Measurements from ENCODE around the gene LMF2.

The LMF2 gene

GRCh38 chr22:50481045-50481439 lies 26.5 kb downstream of the LMF2 start:
- DNase-seq: no peak

GRCh38 chr22:50479721-50480120 lies 27.8 kb downstream of the LMF2 start:
- no peak for DNase-seq

GRCh38 chr22:50477923-50478322 lies 29.6 kb downstream of the LMF2 start:
- no peak for DNase-seq

- no peak for DNase-seq
Measured at GRCh38 chr22:50476868-50477267, 30.6 kb downstream of the LMF2 start.

GRCh38 chr22:50475652-50476002 lies 31.9 kb downstream of the LMF2 start:
- DNase-seq: no peak

- DNase-seq: peak; percentile 88
Measured at GRCh38 chr22:50474710-50475651, 32.5 kb downstream of the LMF2 start, which contains the start of gene SBF1. Gene SBF1 (minus strand): TSS chr22:50475035. CDS start chr22:50474840, 195 bp downstream.

GRCh38 chr22:50473855-50474671 lies 33.4 kb downstream of the LMF2 start:
- no peak for DNase-seq

- no peak for DNase-seq
Measured at GRCh38 chr22:50473088-50473487, 34.4 kb downstream of the LMF2 start.

GRCh38 chr22:50471962-50472361 lies 35.5 kb downstream of the LMF2 start:
- DNase-seq: no peak

GRCh38 chr22:50471197-50471847 lies 36.2 kb downstream of the LMF2 start:
- DNase-seq: no peak

- DNase-seq: no peak
Measured at GRCh38 chr22:50470491-50470890, 37.0 kb downstream of the LMF2 start.

GRCh38 chr22:50469377-50470305 lies 37.9 kb downstream of the LMF2 start:
- peak; percentile 95 for DNase-seq

GRCh38 chr22:50468626-50469025 lies 38.9 kb downstream of the LMF2 start:
- DNase-seq: no peak

GRCh38 chr22:50467773-50468440 lies 39.6 kb downstream of the LMF2 start:
- DNase-seq: no peak

- no peak for DNase-seq
Measured at GRCh38 chr22:50467341-50467740, 40.2 kb downstream of the LMF2 start.

- no peak for DNase-seq
Measured at GRCh38 chr22:50465066-50465930, 42.2 kb downstream of the LMF2 start.

- DNase-seq: no peak
Measured at GRCh38 chr22:50464451-50464850, 43.1 kb downstream of the LMF2 start.

- DNase-seq: no peak
Measured at GRCh38 chr22:50463188-50463900, 44.2 kb downstream of the LMF2 start.

GRCh38 chr22:50461979-50462540 lies 45.4 kb downstream of the LMF2 start:
- no peak for DNase-seq

GRCh38 chr22:50461536-50461935 lies 46.0 kb downstream of the LMF2 start:
- no peak for DNase-seq

All from COR-L47 (cell line).